ENCODE data around the gene RAB40AL.

RAB40AL gene

GRCh38 chrX:102979536-102979935 lies 42.5 kb downstream of the RAB40AL start:
- no peak for TF ChIP-seq RARB (CRISPR knock-in tag; IDR thresholded peaks at IDR 0.05)
- TF ChIP-seq, protein P1, sequence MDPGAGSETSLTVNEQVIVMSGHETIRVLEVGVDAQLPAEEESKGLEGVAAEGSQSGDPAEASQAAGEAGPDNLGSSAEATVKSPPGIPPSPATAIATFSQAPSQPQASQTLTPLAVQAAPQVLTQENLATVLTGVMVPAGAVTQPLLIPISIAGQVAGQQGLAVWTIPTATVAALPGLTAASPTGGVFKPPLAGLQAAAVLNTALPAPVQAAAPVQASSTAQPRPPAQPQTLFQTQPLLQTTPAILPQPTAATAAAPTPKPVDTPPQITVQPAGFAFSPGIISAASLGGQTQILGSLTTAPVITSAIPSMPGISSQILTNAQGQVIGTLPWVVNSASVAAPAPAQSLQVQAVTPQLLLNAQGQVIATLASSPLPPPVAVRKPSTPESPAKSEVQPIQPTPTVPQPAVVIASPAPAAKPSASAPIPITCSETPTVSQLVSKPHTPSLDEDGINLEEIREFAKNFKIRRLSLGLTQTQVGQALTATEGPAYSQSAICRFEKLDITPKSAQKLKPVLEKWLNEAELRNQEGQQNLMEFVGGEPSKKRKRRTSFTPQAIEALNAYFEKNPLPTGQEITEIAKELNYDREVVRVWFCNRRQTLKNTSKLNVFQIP (CRISPR knock-in tag; IDR thresholded peaks at IDR 0.05; ENCODE audit: borderline replicate concordance, low read depth), result no peak
- no peak for TF ChIP-seq ZFP30 (CRISPR knock-in tag; IDR thresholded peaks at IDR 0.05)
- no peak for TF ChIP-seq ISL1 (CRISPR knock-in tag; IDR thresholded peaks at IDR 0.05)
- TF ChIP-seq CSDC2 (CRISPR knock-in tag; IDR thresholded peaks at IDR 0.05), result no peak
- TF ChIP-seq BACH2 (CRISPR knock-in tag; IDR thresholded peaks at IDR 0.05; ENCODE audit: borderline replicate concordance), result no peak
- no peak for TF ChIP-seq ARNTL (CRISPR knock-in tag; IDR thresholded peaks at IDR 0.05; ENCODE audit: borderline replicate concordance, low read depth)
- TF ChIP-seq ZFP3 (CRISPR knock-in tag; IDR thresholded peaks at IDR 0.05), result no peak
- ATAC-seq, result no peak

DNA sequence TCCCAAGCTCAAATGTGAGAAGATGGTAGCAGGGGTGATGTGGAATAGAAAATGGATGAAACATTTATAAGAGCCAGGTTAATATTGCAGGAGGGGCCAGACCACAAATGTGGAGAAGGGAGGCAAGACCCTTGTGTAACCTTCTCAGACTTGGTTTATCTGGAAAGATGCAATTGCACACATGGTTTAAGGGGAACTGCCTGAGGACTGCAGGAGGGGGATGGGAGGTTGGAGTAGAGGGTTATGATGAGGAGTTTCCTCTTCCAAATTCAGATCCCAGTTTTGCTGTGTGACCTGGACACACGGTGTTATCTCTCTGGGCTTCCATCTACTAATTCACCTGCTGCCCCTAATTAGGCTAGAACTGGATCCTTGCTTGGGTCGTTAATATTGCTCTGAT lies 46.1 kb downstream of the RAB40AL start:
- TF ChIP-seq TCF4 (CRISPR knock-in tag; IDR thresholded peaks at IDR 0.05; ENCODE audit: borderline replicate concordance) (no peak), ZC3H10 (CRISPR knock-in tag; IDR thresholded peaks at IDR 0.05) (no peak), RARB (CRISPR knock-in tag; IDR thresholded peaks at IDR 0.05) (no peak), ZNF565 (CRISPR knock-in tag; conservative IDR thresholded peaks at IDR 0.05; ENCODE audit: low read depth) (no peak), ZNF8 (CRISPR knock-in tag; IDR thresholded peaks at IDR 0.05) (no peak), TOX (CRISPR knock-in tag; IDR thresholded peaks at IDR 0.05; ENCODE audit: borderline replicate concordance) (no peak), OSR1 (CRISPR knock-in tag; IDR thresholded peaks at IDR 0.05) (no peak), ZFP3 (CRISPR knock-in tag; IDR thresholded peaks at IDR 0.05) (no peak), SNAI2 (CRISPR knock-in tag; IDR thresholded peaks at IDR 0.05) (no peak), GLIS3 (CRISPR knock-in tag; IDR thresholded peaks at IDR 0.05) (no peak), CREB5 (CRISPR knock-in tag; IDR thresholded peaks at IDR 0.05; ENCODE audit: low read depth) (no peak), ZFP30 (CRISPR knock-in tag; IDR thresholded peaks at IDR 0.05) (no peak), BACH2 (CRISPR knock-in tag; IDR thresholded peaks at IDR 0.05; ENCODE audit: borderline replicate concordance) (no peak), ZNF70 (CRISPR knock-in tag; IDR thresholded peaks at IDR 0.05) (no peak), ARNTL (CRISPR knock-in tag; IDR thresholded peaks at IDR 0.05; ENCODE audit: borderline replicate concordance, low read depth) (no peak), CSDC2 (CRISPR knock-in tag; IDR thresholded peaks at IDR 0.05) (no peak), PPARA (CRISPR knock-in tag; IDR thresholded peaks at IDR 0.05; ENCODE audit: borderline replicate concordance) (no peak)
- TF ChIP-seq, protein P2, sequence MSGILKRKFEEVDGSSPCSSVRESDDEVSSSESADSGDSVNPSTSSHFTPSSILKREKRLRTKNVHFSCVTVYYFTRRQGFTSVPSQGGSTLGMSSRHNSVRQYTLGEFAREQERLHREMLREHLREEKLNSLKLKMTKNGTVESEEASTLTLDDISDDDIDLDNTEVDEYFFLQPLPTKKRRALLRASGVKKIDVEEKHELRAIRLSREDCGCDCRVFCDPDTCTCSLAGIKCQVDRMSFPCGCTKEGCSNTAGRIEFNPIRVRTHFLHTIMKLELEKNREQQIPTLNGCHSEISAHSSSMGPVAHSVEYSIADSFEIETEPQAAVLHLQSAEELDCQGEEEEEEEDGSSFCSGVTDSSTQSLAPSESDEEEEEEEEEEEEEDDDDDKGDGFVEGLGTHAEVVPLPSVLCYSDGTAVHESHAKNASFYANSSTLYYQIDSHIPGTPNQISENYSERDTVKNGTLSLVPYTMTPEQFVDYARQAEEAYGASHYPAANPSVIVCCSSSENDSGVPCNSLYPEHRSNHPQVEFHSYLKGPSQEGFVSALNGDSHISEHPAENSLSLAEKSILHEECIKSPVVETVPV (CRISPR knock-in tag; IDR thresholded peaks at IDR 0.05), result no peak
- TF ChIP-seq, protein P3, sequence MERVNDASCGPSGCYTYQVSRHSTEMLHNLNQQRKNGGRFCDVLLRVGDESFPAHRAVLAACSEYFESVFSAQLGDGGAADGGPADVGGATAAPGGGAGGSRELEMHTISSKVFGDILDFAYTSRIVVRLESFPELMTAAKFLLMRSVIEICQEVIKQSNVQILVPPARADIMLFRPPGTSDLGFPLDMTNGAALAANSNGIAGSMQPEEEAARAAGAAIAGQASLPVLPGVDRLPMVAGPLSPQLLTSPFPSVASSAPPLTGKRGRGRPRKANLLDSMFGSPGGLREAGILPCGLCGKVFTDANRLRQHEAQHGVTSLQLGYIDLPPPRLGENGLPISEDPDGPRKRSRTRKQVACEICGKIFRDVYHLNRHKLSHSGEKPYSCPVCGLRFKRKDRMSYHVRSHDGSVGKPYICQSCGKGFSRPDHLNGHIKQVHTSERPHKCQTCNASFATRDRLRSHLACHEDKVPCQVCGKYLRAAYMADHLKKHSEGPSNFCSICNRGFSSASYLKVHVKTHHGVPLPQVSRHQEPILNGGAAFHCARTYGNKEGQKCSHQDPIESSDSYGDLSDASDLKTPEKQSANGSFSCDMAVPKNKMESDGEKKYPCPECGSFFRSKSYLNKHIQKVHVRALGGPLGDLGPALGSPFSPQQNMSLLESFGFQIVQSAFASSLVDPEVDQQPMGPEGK (CRISPR knock-in tag; IDR thresholded peaks at IDR 0.05; ENCODE audit: borderline replicate concordance), result no peak
- TF ChIP-seq, protein P4, sequence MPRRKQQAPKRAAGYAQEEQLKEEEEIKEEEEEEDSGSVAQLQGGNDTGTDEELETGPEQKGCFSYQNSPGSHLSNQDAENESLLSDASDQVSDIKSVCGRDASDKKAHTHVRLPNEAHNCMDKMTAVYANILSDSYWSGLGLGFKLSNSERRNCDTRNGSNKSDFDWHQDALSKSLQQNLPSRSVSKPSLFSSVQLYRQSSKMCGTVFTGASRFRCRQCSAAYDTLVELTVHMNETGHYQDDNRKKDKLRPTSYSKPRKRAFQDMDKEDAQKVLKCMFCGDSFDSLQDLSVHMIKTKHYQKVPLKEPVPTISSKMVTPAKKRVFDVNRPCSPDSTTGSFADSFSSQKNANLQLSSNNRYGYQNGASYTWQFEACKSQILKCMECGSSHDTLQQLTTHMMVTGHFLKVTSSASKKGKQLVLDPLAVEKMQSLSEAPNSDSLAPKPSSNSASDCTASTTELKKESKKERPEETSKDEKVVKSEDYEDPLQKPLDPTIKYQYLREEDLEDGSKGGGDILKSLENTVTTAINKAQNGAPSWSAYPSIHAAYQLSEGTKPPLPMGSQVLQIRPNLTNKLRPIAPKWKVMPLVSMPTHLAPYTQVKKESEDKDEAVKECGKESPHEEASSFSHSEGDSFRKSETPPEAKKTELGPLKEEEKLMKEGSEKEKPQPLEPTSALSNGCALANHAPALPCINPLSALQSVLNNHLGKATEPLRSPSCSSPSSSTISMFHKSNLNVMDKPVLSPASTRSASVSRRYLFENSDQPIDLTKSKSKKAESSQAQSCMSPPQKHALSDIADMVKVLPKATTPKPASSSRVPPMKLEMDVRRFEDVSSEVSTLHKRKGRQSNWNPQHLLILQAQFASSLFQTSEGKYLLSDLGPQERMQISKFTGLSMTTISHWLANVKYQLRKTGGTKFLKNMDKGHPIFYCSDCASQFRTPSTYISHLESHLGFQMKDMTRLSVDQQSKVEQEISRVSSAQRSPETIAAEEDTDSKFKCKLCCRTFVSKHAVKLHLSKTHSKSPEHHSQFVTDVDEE (CRISPR knock-in tag; IDR thresholded peaks at IDR 0.05), result no peak
- no peak for ATAC-seq

GRCh38 chrX:102985192-102985591 lies 48.1 kb downstream of the RAB40AL start:
- no peak for ATAC-seq
- TF ChIP-seq SNAI2 (CRISPR knock-in tag; IDR thresholded peaks at IDR 0.05) (no peak), BACH2 (CRISPR knock-in tag; IDR thresholded peaks at IDR 0.05; ENCODE audit: borderline replicate concordance) (no peak), TOX (CRISPR knock-in tag; IDR thresholded peaks at IDR 0.05; ENCODE audit: borderline replicate concordance) (no peak), ZFP3 (CRISPR knock-in tag; IDR thresholded peaks at IDR 0.05) (no peak), ZC3H10 (CRISPR knock-in tag; IDR thresholded peaks at IDR 0.05) (no peak), ESRRG (CRISPR knock-in tag; IDR thresholded peaks at IDR 0.05) (no peak), TCF4 (CRISPR knock-in tag; IDR thresholded peaks at IDR 0.05; ENCODE audit: borderline replicate concordance) (no peak), ZNF565 (CRISPR knock-in tag; conservative IDR thresholded peaks at IDR 0.05; ENCODE audit: low read depth) (no peak), CREB5 (CRISPR knock-in tag; IDR thresholded peaks at IDR 0.05; ENCODE audit: low read depth) (no peak), PPARA (CRISPR knock-in tag; IDR thresholded peaks at IDR 0.05; ENCODE audit: borderline replicate concordance) (no peak)
- TF ChIP-seq, protein P4 (CRISPR knock-in tag; IDR thresholded peaks at IDR 0.05), result no peak

All from SK-N-SH treated with all-trans-retinoic acid at 6 μM for 48 hours (cell line).